ENCODE data around the gene TCF7L1. TPM values are rescaled to one million over a fixed set of nuclear protein-coding genes. Genes with fewer than 3 reads are reported as not detected.

The TCF7L1 gene
- polyA plus RNA-seq, 1 of the 3 experiments (the other 2 are of a cell fraction), result 3.7 TPM

DNA sequence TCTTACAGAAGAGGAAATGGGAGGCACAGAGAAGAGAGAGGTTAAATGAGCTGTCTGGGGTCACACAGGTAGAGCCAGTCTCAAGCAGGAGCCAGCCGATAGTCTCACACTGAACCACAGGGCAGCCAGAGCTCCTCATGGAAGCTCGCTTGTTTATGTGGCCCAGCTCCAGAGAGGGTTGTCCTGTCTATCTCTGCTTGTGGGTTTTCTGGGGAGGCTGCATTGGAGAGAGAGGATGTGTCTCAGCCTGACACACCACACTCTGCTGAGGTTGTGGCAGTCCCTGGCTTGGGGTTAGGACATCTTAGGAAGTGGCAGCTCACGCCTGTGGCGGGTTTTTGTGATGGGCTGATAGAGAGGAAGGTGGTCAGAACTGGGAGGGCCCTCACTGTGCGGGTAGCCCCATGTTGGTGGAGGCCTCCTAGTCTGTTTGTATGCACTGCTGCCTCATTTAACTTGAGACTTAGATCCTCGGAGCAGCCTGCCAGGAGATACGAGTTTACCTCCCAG lies 52.3 kb downstream of the TCF7L1 start:
- peaks cover 22% of the 10 kb centered on the region for H4K20me1 ChIP-seq (ENCODE audit: insufficient read depth)
- no peaks in the 10 kb centered on the region for H3K27me3 ChIP-seq (ENCODE audit: insufficient read depth)
- no peaks in the 10 kb centered on the region for H3K36me3 ChIP-seq (replicated peaks in 1 of 2; ENCODE audit: control insufficient read depth in 1 of 2, insufficient read depth in 2 of 2, low read length in 1 of 2)
- POLR2A ChIA-PET, result interaction anchor here (1.1 kb wide), 1 partner anchor 28 kb away, joined by 3 read pairs; no protein-coding TSS in a partner anchor
- 90% methylated on average over 6 of the region's 7 CpGs for WGBS (ENCODE audit: low lambda C conversion rate)
- no peak overlapping the region for H3K4me3 ChIP-seq (ENCODE audit: low read depth in 2 of 2, low read length in 1 of 2)
- DNase-seq, result no peak
- H3F3A ChIP-seq (replicated peaks; ENCODE audit: insufficient read depth), result no peaks in the 10 kb centered on the region
- H3K9me2 ChIP-seq, result no peaks in the 10 kb centered on the region
- no peak overlapping the region for H3K9ac ChIP-seq
- peaks cover 0 to 6% of the 10 kb centered on the region in 2 experiments; a peak in 2 of 4 replicates for H3K4me1 ChIP-seq (ENCODE audit: control insufficient read depth in 1 of 2, insufficient read depth in 2 of 2, low read depth in 1 of 2, low read length in 1 of 2)
- CTCF ChIA-PET, result interaction anchor here (0.6 to 2.8 kb wide), 11 partner anchors 9 to 170 kb away, joined by 3 to 9 read pairs (median 4); no protein-coding TSS in a partner anchor
- H2AFZ ChIP-seq (ENCODE audit: low read depth), result no peak overlapping the region
- no peak overlapping the region for H3K27ac ChIP-seq (ENCODE audit: low read depth in 2 of 2, low read length in 1 of 2)
- H3K9me3 ChIP-seq, result no peaks in the 10 kb centered on the region
- no peak for TF ChIP-seq RFX5 (IDR thresholded peaks at IDR 0.05; ENCODE audit: low read length)
- TF ChIP-seq PBX3 (IDR thresholded peaks at IDR 0.05), result no peak
- TF ChIP-seq TAF1 (IDR thresholded peaks at IDR 0.05; ENCODE audit: borderline replicate concordance, low read depth, low read length), result no peak
- TF ChIP-seq RAD21 (IDR thresholded peaks at IDR 0.05; ENCODE audit: low read length), result no peak
- TF ChIP-seq, protein P1, sequence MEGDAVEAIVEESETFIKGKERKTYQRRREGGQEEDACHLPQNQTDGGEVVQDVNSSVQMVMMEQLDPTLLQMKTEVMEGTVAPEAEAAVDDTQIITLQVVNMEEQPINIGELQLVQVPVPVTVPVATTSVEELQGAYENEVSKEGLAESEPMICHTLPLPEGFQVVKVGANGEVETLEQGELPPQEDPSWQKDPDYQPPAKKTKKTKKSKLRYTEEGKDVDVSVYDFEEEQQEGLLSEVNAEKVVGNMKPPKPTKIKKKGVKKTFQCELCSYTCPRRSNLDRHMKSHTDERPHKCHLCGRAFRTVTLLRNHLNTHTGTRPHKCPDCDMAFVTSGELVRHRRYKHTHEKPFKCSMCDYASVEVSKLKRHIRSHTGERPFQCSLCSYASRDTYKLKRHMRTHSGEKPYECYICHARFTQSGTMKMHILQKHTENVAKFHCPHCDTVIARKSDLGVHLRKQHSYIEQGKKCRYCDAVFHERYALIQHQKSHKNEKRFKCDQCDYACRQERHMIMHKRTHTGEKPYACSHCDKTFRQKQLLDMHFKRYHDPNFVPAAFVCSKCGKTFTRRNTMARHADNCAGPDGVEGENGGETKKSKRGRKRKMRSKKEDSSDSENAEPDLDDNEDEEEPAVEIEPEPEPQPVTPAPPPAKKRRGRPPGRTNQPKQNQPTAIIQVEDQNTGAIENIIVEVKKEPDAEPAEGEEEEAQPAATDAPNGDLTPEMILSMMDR (IDR thresholded peaks at IDR 0.05), result no peak
- TF ChIP-seq, protein P2, sequence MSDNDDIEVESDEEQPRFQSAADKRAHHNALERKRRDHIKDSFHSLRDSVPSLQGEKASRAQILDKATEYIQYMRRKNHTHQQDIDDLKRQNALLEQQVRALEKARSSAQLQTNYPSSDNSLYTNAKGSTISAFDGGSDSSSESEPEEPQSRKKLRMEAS (IDR thresholded peaks at IDR 0.05; ENCODE audit: low read depth), result no peak
- no peak for TF ChIP-seq RXRA (IDR thresholded peaks at IDR 0.05; ENCODE audit: borderline replicate concordance, low read depth)
- no peak for TF ChIP-seq FOXM1 (IDR thresholded peaks at IDR 0.05; ENCODE audit: low read depth)
- no peak for TF ChIP-seq POLR2AphosphoS5 (IDR thresholded peaks at IDR 0.05; ENCODE audit: low read depth, low read length)
- TF ChIP-seq, protein P3, sequence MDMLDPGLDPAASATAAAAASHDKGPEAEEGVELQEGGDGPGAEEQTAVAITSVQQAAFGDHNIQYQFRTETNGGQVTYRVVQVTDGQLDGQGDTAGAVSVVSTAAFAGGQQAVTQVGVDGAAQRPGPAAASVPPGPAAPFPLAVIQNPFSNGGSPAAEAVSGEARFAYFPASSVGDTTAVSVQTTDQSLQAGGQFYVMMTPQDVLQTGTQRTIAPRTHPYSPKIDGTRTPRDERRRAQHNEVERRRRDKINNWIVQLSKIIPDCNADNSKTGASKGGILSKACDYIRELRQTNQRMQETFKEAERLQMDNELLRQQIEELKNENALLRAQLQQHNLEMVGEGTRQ (IDR thresholded peaks at IDR 0.05; ENCODE audit: borderline replicate concordance, low read depth, low read length), result no peak
- TF ChIP-seq, protein P4, sequence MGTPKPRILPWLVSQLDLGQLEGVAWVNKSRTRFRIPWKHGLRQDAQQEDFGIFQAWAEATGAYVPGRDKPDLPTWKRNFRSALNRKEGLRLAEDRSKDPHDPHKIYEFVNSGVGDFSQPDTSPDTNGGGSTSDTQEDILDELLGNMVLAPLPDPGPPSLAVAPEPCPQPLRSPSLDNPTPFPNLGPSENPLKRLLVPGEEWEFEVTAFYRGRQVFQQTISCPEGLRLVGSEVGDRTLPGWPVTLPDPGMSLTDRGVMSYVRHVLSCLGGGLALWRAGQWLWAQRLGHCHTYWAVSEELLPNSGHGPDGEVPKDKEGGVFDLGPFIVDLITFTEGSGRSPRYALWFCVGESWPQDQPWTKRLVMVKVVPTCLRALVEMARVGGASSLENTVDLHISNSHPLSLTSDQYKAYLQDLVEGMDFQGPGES (IDR thresholded peaks at IDR 0.05; ENCODE audit: low read depth, low read length), result no peak
- no peak for TF ChIP-seq TCF12 (IDR thresholded peaks at IDR 0.05)
- H3K4me2 ChIP-seq, result no peak overlapping the region
- no peaks in the 10 kb centered on the region for H3K79me2 ChIP-seq (ENCODE audit: insufficient read depth)

Measured in SK-N-SH (cell line).